Activated CD8-positive, alpha-beta T cell treated with anti-CD3 and anti-CD28 coated beads for 36 hours (primary cell): ENCODE measurements around the gene EPHA5. TPM values are rescaled to one million over a fixed set of nuclear protein-coding genes. Genes with fewer than 3 reads are reported as not detected.

Source experiments
- ATAC-seq: fragments of 200-7000 bp; cut with Tn5 transposase; one replicate; pipeline ENCODE4 v1.10.0; 2021; ENCODE audit warnings: mild to moderate bottlenecking, moderate library complexity
- CTCF ChIA-PET: fragments of 350-600 bp; sonication (Branson Sonifier 250); formaldehyde crosslinking; loops from one replicate; lab custom pipeline; 2021; ENCODE audit warnings: antibody characterized with exemption; lab: Charles Lee
- POLR2A ChIA-PET: fragments of 350-600 bp; sonication (Branson Sonifier 250); formaldehyde crosslinking; loops from one replicate; lab custom pipeline; 2021; ENCODE audit warnings: antibody characterized with exemption; lab: Charles Lee
- DNase-seq: peaks from one replicate; pipeline ENCODE4 v3.0.0-alpha.2; 2020
- H3K27ac Mint-ChIP-seq: one replicate; pipeline ENCODE4 v1.8.0; 2021; ENCODE audit warnings: mild to moderate bottlenecking, mixed read lengths
- H3K27me3 Mint-ChIP-seq: one replicate; pipeline ENCODE4 v1.8.0; 2021; ENCODE audit warnings: mixed read lengths
- H3K36me3 Mint-ChIP-seq: one replicate; pipeline ENCODE4 v1.8.0; 2021; ENCODE audit warnings: low read depth, mixed read lengths
- H3K4me1 Mint-ChIP-seq: one replicate; pipeline ENCODE4 v1.8.0; 2021; ENCODE audit warnings: low read depth, mixed read lengths
- H3K4me3 Mint-ChIP-seq: one replicate; pipeline ENCODE4 v1.8.0; 2021; ENCODE audit warnings: mild to moderate bottlenecking, moderate library complexity, mixed read lengths
- H3K9me3 Mint-ChIP-seq: one replicate; pipeline ENCODE4 v1.8.0; 2021; ENCODE audit warnings: mixed read lengths
- CTCF ChIP-seq: fragments of 200-600 bp; IDR thresholded peaks from one replicate; pipeline ENCODE4 v1.8.0; 2022; ENCODE audit warnings: antibody characterized with exemption, mild to moderate bottlenecking
- intact Hi-C: fragments of 100-400 bp; cut with micrococcal nuclease; formaldehyde crosslinking; loops from one replicate; pipeline ENCODE4 v1.10.0; 2022
- total RNA-seq, 2 experiments: library from RNA; stranded (reverse); gene quantifications; one replicate each; pipeline ENCODE4 v1.2.3, GENCODE V29; 2021

EPHA5 gene
- total RNA-seq, 2 experiments from 2014 or later, result not detected

GRCh38 chr4:65461781-65462180 is 208.5 kb downstream of the EPHA5 start:
- peaks cover 5% of the 10 kb centered on the region for H3K9me3 Mint-ChIP-seq
- DNase-seq (no peak), ATAC-seq (no peak)
- no peaks in the 10 kb centered on the region for H3K4me1 Mint-ChIP-seq
- CTCF ChIA-PET, result no interaction called here
- H3K4me3 Mint-ChIP-seq, result no peak overlapping the region
- H3K27me3 Mint-ChIP-seq, result no peaks in the 10 kb centered on the region
- no peaks in the 10 kb centered on the region for H3K36me3 Mint-ChIP-seq
- intact Hi-C loops, result no loop called here
- POLR2A ChIA-PET, result no interaction called here
- no peak for TF ChIP-seq CTCF
- no peak overlapping the region for H3K27ac Mint-ChIP-seq

GRCh38 chr4:65457011-65457410 is 213.3 kb downstream of the EPHA5 start:
- Mint-ChIP-seq H3K36me3 (no peaks in the 10 kb centered on the region), H3K4me3 (no peak overlapping the region), H3K4me1 (no peaks in the 10 kb centered on the region), H3K27ac (no peak overlapping the region), H3K9me3 (no peaks in the 10 kb centered on the region), H3K27me3 (no peaks in the 10 kb centered on the region)
- TF ChIP-seq CTCF, result no peak
- ChIA-PET CTCF (no interaction called here), POLR2A (no interaction called here)
- intact Hi-C loops, result no loop called here
- DNase-seq, result no peak
- ATAC-seq, result no peak

GRCh38 chr4:65456579-65456978 is 213.7 kb downstream of the EPHA5 start:
- TF ChIP-seq CTCF, result no peak
- ChIA-PET CTCF (no interaction called here), POLR2A (no interaction called here)
- no peaks in the 10 kb centered on the region for H3K4me1 Mint-ChIP-seq
- DNase-seq (no peak), ATAC-seq (no peak)
- intact Hi-C loops, result no loop called here
- no peaks in the 10 kb centered on the region for H3K36me3 Mint-ChIP-seq
- H3K4me3 Mint-ChIP-seq, result no peak overlapping the region
- no peaks in the 10 kb centered on the region for H3K9me3 Mint-ChIP-seq
- no peak overlapping the region for H3K27ac Mint-ChIP-seq
- H3K27me3 Mint-ChIP-seq, result no peaks in the 10 kb centered on the region

- no peak overlapping the region for H3K4me3 Mint-ChIP-seq
- TF ChIP-seq CTCF, result no peak
- ATAC-seq (no peak), DNase-seq (no peak)
- intact Hi-C loops, result no loop called here
- H3K27ac Mint-ChIP-seq, result no peak overlapping the region
- ChIA-PET POLR2A (no interaction called here), CTCF (no interaction called here)
- peaks cover 2% of the 10 kb centered on the region for H3K9me3 Mint-ChIP-seq
- H3K4me1 Mint-ChIP-seq, result no peaks in the 10 kb centered on the region
- no peaks in the 10 kb centered on the region for H3K36me3 Mint-ChIP-seq
- H3K27me3 Mint-ChIP-seq, result no peaks in the 10 kb centered on the region
Observed at GRCh38 chr4:65453398-65453797, 216.9 kb downstream of the EPHA5 start.

- no peaks in the 10 kb centered on the region for H3K27me3 Mint-ChIP-seq
- H3K36me3 Mint-ChIP-seq, result no peaks in the 10 kb centered on the region
- ATAC-seq (no peak), DNase-seq (no peak)
- no peaks in the 10 kb centered on the region for H3K4me1 Mint-ChIP-seq
- H3K9me3 Mint-ChIP-seq, result peaks cover 2% of the 10 kb centered on the region
- no peak for TF ChIP-seq CTCF
- ChIA-PET CTCF (interaction anchor here (0.6 kb wide), 1 partner anchor 9 kb away, joined by 3 read pairs; no protein-coding TSS in a partner anchor), POLR2A (no interaction called here)
- intact Hi-C loops, result no loop called here
- no peak overlapping the region for H3K4me3 Mint-ChIP-seq
- H3K27ac Mint-ChIP-seq, result no peak overlapping the region
Observed at GRCh38 chr4:65450899-65451298, 219.4 kb downstream of the EPHA5 start.
